GM21737 (cell line): ENCODE data around the gene TGIF1.
"Not testable (repeated sequence)": the region's sequence is repeated elsewhere in the genome, so short reads cannot be mapped to it uniquely, and the experiment has no call there.

Source experiments
- ATAC-seq: cut with Tn5 transposase; IDR thresholded peaks from one replicate; pipeline ENCODE4 v1.9.1; 2021; ENCODE audit warnings: mild to moderate bottlenecking, moderate library complexity; ENCODE audit not compliant: unreplicated experiment

Gene TGIF1

GRCh38 chr18:3455090-3455635 lies 5.2 kb downstream of the TGIF1 start:
- no peak for ATAC-seq

GRCh38 chr18:3455907-3456685 lies 6.1 kb downstream of the TGIF1 start:
- no peak for ATAC-seq

- ATAC-seq, result no peak
These were observed 6.7 kb downstream of the TGIF1 start for GRCh38 chr18:3456686-3457069.

- ATAC-seq, result no peak
These were observed 7.3 kb downstream of the TGIF1 start for GRCh38 chr18:3457261-3457724.

DNA sequence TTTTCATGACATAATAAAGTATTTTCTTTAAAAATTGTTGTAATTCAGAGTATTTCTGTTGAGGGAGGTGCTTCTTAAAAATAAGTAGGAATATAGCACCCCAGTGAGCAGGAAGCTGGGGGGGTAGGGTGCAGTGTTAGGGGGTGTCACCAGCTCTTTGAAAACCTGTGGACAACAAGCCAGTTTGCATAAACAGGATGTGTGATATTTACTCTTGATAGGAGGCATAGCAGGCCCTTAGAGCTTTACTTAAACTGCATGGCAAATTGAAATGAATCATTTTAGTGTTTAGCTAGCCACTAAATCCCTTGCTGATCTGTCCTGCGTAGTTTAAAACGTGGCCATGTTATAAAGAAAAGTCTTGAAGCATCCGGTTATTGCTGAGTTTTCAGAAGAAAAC lies 8.4 kb downstream of the TGIF1 start:
- no peak for ATAC-seq

DNA sequence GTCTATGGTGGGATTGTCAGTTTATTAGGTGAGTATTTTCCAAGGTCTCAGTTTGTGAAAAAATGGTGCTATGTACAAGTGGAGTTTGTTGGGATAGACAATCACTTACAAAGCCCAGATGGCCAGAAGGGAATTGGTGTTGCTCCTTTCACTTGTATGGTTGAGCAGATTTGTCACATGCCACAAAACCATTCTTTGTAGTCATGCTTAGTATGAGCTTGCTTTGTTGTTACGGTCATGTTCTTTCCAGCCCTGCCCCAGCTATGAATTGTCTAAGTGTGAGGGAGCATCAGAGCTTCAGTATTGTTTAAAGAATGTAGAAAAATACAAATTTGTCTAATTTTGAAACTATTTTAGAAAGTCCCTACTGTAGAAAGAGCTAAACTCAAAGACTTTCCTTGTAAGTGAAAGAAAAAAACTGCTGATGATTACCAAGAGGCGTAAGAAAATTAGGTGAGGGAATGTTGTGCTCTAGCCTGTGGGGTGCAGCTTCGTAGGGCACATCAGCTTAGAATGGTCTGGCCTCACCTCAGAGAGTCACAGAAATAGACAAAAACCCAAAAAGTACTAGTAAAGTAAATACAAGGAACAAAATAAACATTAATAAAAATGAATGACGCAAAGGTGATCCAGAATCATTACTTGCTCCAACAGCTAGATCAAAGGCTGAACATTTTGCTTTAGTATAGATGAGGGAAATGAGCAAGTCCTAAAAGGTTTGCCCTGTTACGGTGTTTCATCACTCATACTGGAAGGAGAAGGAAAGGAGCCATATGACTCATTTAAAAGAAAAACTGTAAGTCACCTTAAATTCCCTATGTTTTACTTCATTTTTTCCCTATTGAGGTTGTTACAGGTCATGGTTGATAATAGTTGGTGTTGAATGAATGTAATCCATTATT lies 9.2 kb downstream of the TGIF1 start:
- no peak for ATAC-seq

GRCh38 chr18:3460823-3461398 lies 10.9 kb downstream of the TGIF1 start:
- ATAC-seq, result no peak

DNA sequence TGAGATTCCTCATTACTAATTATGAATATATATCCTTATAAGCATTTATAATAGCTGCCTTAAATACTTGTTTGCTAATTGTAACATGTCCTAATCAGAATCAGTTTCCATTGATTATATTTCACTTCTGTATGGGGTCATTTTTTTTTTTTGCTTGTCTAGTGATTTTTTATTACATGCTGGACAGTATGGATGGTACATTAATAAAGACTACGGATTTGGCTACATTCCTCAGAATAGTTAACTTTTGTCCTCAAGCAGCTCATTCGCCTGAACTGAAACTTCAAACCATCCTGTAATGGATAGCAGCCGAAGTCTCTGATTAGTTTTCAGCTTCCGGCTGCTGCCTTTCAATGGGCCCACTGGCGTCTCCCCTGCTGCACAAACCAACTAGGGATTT lies 11.7 kb downstream of the TGIF1 start:
- ATAC-seq, result no peak

DNA sequence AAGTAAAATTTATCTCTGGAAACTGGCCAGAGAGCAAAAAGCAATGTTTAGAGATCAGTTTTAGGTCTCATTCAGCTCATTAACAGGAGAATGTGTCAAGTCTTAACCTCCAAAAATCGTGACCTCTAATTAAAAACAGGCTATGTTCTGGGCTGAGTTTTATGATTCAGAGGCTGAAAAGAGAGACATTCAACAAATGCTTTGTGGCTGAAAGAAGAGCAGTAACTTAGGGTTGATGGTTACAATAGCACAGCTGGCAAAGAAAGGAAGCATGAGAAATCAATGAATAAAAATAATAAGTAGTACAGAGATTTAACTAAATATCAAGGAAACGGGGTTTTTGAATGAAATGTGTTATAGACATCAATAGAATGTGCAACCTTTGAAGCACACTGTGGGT lies 13.1 kb downstream of the TGIF1 start:
- no peak for ATAC-seq

GRCh38 chr18:3466045-3466444 lies 16.1 kb downstream of the TGIF1 start:
- ATAC-seq, result no peak

DNA sequence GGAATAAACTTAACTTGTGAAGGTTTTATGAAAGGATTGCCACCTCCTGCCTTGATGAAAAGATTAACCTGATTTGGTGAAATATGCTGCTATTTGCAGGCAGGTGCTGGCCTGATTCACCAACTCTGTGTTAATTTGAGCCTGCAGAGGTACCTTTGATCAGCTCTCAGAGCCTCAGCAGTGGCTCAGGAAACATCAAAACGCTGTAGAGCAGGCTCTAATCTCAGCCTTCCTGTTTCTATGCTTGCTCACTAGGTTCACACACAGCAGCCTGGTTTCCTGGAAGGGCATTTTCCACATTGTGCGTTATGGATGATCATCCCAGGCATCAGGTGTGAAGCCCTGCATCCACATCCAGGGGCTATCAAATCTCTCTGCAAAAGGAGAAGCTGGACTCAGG lies 16.9 kb downstream of the TGIF1 start:
- no peak for ATAC-seq

- no peak for ATAC-seq
These were observed 18.2 kb downstream of the TGIF1 start for GRCh38 chr18:3468066-3468705.

DNA sequence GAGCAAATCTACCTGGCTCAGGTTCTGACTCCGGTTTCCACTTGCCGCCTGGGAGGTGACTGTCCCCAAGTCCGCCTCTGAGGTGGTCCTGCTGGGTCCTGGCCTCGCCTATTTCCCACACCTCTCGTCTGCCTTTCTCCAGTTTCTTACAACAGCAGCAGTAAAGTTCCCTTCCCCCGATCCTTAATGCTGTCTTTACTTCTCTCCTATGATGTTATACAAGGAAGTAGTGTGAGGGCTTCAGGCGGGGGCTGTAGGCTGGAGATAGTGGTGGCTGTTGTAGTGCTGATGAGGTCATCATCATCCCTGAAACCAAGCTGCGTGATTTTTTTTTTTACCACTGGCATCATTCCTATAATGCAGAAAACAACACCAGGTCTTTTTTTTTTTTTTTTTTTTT lies 18.9 kb downstream of the TGIF1 start:
- no peak for ATAC-seq

DNA sequence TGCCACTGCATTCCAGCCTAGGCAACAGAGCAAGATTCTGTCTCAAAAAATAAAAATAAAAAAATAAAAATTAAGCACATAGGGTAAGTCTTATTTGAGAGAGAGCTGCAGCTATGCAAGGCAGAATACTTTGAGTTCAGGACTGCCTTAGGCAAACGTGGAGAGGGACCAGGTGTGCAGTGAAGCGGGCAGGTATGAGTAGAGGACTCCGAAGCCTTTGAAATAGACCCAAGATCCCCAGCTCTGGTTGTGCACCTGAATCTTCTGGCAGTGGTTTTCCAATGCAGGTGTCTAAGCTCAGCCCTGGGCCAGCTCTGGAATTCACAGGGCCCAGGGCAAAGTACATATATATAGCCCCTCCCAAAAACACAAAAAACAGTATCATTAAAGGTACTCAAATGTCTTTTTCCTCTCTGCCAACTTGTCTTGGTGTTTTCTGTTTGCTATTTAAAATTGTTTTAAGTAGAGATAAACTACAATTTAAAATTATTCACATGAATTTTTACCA lies 21.2 kb downstream of the TGIF1 start:
- no peak for ATAC-seq

DNA sequence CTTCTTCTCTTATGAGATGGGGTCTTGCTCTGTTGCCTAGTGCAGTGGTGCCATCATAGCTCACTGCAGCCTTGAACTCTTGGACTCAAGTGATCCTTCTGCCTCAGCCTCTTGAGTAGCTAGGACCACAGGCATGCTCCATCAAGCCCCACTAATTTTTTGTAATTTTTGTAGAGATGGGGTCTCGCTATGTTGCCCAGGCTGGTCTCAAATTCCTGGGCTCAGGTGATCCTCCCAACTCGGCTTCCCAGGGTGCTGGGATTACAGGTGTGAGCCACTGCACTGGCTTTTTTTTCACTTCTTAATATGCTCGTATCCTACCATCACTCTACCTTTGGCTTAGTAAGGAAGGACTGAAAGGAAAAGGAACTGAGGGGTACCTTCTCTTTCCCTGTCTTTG lies 22.1 kb downstream of the TGIF1 start:
- ATAC-seq, result not testable (repeated sequence)

DNA sequence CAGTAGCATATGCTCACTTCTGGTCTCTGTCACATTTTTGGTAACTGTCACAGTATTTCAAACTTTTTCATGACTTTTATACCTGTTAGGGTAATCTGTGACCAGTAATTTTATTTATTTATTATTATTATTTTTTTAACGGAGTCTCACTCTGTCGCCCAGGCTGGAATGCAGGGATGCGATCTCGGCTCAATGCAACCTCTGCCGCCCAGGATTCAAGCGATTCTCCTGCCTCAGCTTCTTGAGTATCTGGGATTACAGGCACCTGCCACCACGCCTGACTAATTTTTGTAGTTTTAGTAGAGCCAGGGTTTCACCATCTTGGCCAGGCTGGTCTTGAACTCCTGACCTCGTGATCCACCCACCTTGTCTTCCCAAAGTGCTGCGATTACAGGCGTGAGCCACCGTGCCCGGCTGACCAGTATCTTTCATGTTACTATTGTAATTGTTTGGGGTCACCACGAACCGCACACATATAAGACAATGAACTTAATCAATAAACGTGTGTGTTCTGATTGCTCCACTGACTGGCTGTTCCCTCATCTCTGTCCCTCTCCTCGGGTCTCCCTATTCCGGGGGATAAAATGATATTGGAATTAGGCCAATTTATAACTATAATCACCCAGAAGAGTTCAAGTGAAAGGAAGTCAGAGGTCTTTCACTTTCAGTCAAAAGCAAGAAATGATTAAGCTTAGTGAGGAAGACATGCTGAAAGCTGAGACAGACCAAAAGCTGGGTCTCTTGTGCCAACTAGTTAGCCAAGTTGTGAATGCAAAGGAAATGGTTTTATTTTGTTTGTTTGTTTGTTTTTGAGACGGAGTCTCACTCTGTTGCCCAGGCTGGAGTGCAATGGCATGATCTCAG lies 22.9 kb downstream of the TGIF1 start:
- no peak for ATAC-seq

- no peak for ATAC-seq
These were observed 28.4 kb downstream of the TGIF1 start for GRCh38 chr18:3478262-3478978.

GRCh38 chr18:3479978-3480509 lies 30.1 kb downstream of the TGIF1 start:
- ATAC-seq, result no peak
